Raji (cell line): Measurements from ENCODE around the gene ZNF385A.

Source experiments
- POLR2A ChIP-seq: IDR thresholded peaks from 2 replicates; pipeline ENCODE4 v1.6.1; 2011; ENCODE audit warnings: low read depth, low read length, control low read depth; ENCODE audit not compliant: insufficient read depth

Gene ZNF385A, protein sequence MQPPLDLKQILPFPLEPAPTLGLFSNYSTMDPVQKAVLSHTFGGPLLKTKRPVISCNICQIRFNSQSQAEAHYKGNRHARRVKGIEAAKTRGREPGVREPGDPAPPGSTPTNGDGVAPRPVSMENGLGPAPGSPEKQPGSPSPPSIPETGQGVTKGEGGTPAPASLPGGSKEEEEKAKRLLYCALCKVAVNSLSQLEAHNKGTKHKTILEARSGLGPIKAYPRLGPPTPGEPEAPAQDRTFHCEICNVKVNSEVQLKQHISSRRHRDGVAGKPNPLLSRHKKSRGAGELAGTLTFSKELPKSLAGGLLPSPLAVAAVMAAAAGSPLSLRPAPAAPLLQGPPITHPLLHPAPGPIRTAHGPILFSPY

DNA sequence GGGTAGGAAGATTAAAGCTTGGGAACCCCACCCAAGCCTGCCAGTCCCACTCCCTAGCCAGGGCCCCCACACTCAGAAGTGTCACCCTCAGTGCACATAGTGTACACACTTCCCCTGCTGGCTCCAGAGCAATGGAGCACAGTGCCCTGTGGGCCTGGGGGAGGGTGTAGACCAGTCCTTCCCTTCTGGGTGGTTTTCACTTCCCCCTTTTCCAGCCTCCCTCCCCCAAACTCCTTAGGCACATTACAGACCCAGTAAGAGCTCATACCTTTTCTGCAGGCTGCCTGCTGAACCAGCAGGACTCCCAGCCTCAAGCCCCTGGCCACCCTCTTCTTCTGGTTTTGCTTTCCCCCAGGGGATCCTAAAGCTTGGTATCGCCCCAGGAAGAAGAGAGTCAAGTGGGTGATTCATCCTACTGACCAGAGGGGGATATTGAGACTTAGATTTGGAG is at the start of gene ZNF385A:
TSS of gene ZNF385A (minus strand) at position 143 of the 451 bp plus-strand sequence. CDS start 219 bp downstream, outside the sequence.
- no peak for TF ChIP-seq POLR2A

DNA sequence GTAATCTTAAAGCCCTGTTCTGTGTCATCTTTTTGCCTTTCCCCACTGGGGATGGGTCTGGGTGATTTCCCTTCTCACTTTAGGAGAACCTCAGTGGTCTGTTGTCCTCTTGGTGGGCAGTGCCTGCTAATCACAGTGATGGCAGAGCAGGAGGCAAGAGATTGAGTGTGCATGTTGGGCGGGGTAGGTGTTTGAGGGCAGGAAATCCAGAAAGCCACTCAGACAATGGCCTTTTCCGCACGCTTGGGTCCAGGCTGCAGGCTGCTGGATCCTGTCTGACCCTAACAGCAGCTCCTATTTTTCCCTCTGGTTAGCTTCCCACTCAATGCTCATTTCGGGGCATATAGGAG is 48.3 kb upstream of the ZNF385A start:
- TF ChIP-seq POLR2A, result no peak

DNA sequence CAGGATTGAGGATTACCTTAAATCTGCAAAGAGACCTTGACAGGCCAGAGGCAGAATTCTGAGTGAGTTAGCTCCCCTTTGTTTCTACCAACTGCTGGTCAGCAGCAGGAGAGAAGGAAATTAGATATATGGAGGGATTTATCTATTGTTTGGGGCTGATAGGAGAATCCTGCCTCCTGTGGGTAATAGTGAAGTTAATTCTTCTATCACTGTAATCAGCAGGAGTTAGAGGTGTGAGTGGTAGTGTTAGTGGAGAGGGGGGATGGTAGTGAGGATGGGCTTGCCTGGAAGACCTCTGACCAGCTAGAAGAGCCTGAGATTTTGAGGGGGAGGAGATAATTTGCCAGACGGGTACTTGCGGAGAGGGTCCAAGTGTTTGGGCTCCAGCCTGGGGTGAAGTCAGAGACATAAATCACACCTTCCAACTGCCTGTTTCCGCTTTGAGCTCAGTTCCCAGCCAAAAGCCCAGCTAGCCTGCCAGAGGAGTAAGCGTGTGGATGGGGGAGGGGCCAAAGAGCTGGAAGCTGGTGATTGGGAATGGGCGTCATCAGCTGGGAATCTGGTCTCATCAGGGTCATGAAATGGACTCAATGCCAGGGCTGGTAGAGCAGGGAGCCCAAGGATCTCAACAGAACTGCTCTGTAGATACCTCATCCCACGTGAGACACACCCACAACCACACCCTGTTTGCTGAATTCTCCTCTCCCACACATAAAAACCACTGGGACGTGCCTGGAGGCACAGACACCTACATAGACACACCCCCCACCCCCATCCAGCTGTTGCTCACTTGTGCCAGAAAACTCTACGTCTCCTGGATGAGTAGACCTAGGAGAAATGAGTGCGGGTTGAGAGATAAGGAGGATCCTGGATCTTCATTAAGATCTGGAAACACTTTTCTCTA is 47.6 kb upstream of the ZNF385A start:
- TF ChIP-seq POLR2A, result no peak

DNA sequence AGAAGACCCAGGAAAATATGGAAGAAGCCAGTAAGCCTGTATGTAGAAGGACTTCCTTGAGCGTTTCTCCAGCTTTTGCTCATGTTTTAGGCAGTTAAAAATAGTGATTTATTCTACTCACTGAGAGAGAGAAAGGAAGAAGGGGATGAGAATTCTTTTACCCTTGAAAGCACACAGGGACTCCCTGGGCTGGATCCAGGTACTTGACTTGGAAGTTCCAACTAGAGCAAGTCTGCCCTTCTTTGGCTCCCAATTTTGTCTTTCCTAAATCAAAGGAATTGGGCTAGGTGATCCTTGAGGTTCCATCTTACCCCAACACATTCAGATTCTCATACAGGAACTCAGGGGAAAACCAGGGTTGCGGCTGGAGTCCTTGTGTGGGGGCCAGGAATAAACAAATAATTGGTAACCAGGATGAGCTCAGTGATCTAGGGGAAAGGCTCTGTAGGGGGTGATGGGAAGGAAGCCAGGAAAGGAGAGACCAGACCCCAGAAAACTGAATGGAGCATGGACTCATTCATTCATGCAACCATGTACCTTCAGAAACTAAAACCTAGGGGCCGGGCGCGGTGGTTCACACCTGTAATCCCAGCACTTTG is 46.0 kb upstream of the ZNF385A start:
- no peak for TF ChIP-seq POLR2A

DNA sequence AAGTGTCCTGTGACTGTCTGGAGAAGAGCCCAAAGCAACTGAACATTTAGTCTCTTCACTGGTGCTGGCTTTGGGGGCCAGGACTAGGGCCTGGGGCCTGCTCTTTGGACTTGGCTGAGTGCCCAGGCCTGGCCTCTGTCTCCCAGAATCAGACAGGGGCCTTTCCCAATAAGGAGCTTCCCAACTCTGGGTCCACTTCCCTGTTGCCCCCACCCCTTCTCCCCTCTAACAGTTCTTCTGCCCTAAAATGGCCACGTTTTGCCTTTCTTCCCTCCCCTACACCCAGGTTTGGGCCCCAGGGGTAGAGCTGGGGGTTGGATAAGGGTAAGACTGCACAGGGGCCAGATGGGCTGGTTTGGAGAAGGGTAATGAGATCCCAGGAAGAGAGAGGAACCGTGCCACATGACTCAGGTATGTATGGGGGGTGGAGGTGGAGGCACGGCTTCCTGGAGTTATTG is 44.5 kb upstream of the ZNF385A start:
- TF ChIP-seq POLR2A, result no peak

DNA sequence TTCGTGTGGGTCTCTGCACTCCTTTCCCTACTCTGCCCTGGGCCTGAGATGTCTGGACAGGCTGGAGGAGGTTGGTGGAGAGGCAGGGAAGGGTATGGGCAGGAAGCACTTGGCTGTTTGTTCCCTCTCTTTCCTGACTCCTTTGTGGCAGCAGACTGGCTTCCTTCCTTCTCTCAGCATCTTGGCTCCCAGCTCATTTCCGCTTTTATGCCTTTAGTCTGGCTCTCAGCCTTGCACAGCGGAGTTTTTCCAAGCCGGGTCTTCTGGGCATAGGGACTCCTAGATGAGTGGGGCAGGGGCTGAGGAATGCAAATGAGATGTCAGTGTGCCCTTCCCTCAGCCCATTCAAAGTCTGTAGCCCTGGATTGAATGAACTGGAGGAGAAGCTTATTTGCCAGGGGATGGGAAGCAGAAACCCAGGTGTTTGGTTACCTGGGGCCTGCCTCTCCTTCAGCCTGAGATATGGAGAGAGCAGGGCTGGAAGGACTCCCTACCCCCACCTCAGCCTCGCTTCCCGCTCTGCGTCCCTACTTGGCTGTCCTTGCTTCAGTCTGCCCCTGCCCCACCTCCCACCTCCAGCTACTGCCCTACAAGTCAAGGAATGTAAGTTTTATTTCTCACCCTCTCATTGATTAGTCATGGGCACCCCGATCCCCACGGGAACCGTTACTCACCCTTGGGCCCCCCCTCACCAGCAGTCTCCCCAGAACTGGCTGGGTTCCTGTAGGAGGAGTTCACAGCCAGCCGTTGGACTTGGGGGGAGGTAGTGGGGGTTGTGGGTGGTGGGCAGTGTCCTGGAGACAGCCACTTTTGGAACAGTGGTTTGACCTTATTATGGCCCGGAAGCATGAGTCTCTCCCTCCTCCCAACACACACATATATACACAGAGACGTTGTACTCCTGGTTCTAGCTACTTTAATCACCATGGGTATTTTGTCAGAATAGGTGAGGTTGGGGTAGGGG is 43.8 kb upstream of the ZNF385A start:
- TF ChIP-seq POLR2A, result no peak

DNA sequence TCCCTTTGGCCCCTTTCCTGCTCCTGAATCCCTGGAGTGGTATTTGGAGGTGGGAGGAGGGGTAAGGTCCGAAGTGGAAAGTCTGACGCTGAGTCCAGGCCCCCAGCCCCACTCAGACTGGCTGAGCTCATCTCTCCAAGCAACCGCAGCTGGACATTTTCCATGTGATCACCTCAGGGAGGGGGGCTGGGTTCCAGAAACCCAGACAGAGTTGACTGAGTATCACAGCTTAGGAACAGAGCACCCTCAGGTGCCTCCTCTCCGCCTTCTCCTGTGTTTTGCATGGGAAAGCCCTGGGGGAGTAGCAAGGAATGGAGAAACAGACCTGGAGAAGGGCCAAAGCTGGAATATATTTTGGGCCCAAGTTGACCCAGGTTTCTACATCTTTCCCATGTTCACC is 42.6 kb upstream of the ZNF385A start:
- TF ChIP-seq POLR2A, result no peak

DNA sequence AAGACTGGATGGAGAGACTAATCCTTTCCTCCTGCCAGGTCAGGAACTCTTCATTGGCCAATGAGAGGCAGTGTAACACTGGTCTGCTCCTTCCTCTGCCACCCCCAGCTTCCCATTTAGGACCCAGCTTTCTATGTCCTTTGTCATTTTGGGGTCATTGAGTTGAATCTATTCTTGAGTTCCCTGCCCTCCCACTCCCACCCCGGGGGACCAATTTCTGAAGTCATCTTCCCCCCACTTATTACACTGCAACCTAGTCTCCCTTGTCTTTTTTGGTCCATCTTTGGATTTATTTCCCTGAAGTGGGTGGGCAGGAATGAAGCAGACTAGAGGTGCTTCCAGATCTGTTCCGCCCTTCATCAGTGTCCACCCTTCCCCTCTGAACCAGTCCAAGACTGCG is 42.2 kb upstream of the ZNF385A start:
- no peak for TF ChIP-seq POLR2A

DNA sequence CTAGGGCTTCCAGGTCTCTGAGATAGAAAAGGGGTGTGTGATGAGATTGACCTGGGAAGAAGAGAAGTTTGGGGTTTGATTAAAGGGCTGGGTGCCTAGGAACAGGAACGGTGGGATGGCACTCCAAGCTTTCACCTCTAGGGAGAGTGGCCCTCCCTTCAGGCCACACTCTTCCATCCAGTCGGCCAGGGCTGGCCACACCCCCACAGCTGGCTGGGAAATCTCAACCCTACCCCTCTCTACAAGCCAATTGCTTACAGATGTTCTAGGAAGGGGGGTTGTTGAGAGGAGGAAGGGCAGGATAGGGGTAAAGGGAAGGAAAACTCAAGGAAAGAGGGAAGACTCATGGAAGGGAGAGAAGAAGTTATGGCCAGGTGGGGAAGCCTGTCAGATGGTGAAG is 41.2 kb upstream of the ZNF385A start:
- TF ChIP-seq POLR2A, result no peak

DNA sequence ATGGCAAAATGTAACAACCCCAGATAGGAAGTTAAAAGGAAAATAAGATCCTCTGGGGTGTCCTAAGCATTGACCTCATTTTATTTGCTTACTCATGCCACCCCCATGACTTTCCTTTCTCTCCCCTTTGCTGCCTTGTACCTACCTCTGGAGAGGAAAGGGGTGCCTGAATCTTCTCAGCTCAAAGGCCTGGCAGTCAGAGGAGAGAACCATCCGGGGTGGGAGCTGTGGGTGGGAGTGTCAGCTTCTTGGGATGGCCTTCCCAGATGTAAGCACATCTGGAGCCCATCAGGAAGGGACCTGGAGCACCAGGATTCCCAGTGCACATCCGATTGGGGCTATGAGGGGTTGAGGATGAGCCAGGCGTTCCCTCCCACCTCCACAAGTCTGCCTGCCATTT is 39.7 kb upstream of the ZNF385A start:
- no peak for TF ChIP-seq POLR2A

DNA sequence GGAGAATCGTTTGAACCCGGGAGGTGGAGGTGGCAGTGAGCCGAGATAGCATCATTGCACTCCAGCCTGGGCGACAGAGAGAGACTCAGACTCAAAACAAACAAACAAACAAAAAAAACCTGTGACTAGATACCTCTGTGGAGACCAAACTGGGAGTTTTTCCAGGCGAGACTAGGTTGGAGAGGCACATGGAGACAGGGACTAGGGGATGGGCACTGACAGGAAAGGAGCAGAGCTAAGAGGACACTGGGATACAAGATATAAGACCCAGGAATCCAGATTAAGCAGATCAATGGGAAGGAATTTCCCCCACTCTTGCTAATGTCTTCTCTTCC is 39.2 kb upstream of the ZNF385A start:
- TF ChIP-seq POLR2A, result no peak

DNA sequence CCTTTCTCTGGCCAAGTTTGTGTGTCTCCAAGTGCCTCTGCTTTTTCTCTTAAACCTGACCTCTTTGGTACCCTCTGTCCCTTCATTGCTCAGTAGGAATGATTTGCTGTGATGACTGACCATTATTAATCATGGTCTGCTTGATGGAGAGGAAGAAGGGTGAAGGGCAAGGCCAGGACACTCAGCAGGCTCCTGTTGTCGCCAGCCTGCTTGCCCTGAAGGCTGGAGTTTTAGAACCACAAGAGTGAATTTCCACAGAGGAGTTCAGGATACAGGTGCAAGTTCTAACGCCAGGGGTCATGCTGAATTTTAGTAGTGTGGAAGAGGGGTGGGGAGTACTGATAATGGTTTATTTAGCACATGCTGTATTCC is 37.3 kb upstream of the ZNF385A start:
- no peak for TF ChIP-seq POLR2A

DNA sequence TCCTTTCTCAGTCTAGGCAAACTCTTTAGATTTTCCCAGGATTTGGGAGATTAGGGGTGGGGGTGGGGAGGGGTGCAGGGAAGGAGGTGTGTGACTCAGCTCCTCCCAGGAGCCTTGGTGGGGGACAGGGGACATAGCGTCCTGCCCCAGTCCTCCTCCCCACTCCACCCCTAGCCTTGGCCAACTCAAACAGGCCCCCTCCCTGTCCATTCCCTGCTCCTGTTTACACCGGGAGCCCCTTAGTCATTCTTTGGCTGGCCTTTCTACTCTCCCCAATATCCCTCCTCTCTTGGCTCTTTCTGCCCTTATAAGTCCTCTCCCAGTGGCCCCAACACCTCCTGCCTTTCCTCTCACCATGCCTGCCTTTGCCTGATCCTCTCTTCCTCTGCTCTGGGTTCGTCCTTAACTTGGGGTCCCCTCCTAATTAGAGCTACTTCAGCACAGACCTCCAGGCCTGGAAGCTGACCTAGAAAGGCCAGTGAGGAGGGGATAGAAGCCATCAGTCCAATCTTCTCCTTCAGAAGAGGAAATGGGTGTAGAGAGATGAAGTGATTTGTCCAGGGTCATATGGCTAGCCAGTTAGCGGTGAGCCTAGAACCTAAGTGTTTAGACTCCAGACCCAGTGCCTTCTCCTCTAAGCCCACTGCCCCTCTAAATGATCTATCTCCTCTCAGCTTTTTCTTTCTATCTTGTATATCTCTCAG is 36.8 kb upstream of the ZNF385A start:
- no peak for TF ChIP-seq POLR2A

DNA sequence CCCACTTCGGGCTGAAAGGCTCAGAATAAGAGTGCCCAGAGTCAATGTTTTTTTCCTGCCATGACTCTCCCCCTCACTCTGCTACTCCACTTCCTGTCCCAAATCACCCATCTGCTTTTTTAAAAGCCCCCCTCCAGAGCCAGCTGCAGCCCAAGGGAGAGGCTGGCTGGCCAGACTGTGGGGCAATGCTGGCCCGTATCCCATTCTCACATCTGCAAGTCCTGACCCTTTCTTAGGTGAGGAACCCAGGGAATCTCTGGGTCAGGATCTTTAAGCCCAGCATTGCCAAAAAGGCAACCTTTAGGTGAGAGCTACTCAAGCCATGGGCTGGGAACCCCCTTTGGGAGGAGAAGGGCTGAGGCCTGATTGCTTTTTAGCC is 36.2 kb upstream of the ZNF385A start:
- no peak for TF ChIP-seq POLR2A
